SU-DHL-6 (cell line): ENCODE data around the gene PPP1R2B.

ENCODE experiments used
- CTCF ChIP-seq: fragments of 200-600 bp; sonication (generic); IDR thresholded peaks from one replicate; pipeline ENCODE4 v1.5.1; 2017; ENCODE audit warnings: antibody characterized with exemption, mild to moderate bottlenecking, low read length, moderate library complexity; ENCODE audit not compliant: insufficient read depth, poor library complexity, severe bottlenecking
- EZH2phosphoT487 ChIP-seq: fragments of 200-600 bp; sonication (generic), shearing (Covaris generic); conservative IDR thresholded peaks from 2 replicates; pipeline ENCODE4 v1.6.1; 2018; ENCODE audit warnings: mild to moderate bottlenecking, antibody characterized with exemption, low read length, moderate library complexity, mixed read lengths

DNA sequence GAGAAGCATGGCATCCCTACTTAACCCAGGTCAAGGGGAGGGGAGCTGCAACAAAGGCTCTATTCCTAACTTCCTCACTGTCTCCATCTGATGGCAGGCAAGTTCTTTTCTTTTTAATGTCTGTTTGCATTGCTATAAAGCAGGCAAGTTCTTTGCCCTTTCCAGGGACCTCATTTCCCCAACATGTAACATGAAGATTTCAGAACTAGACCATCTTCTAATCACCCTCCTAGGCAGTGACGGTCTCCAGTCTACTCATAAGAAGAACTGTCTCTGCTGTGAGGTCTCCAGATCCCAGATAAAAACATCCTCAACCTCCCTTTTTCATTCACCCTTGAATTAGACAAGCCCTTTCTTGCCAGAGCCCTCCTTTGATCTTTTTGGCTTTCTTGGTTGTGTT, 42.1 kb downstream of the PPP1R2B start:
- TF ChIP-seq CTCF (no peak), EZH2phosphoT487 (no peak)
